Measurements from ENCODE around the gene LGR5.

- TF ChIP-seq CTCF (IDR thresholded peaks at IDR 0.05): no peak
- no peak for TF ChIP-seq POLR2A (IDR thresholded peaks at IDR 0.05)
- no peak for TF ChIP-seq POLR2AphosphoS5 (IDR thresholded peaks at IDR 0.05)
- TF ChIP-seq EP300 (IDR thresholded peaks at IDR 0.05): no peak
Observed at GRCh38 chr12:71556448-71556847, 116.8 kb downstream of the LGR5 start.
